Smooth muscle cell (in vitro differentiated cells): ENCODE results near the gene CC2D2A. TPM values are rescaled to one million over a fixed set of nuclear protein-coding genes. Genes with fewer than 3 reads are reported as not detected.

Experiments used
- DNase-seq: peaks from one replicate; lab custom pipeline; 2025; ENCODE audit not compliant: unreplicated experiment; lab: John Stamatoyannopoulos, UW
- H2AFZ ChIP-seq: fragments of 200-600 bp; sonication (generic); 2 replicates; pipeline ENCODE4 v1.6.0; 2016; ENCODE audit warnings: antibody characterized with exemption, low read depth, mild to moderate bottlenecking
- H3F3A ChIP-seq: fragments of 200-600 bp; sonication (generic); 2 replicates; pipeline ENCODE4 v1.6.0; 2017; ENCODE audit warnings: antibody characterized with exemption, low read depth
- H3K27ac ChIP-seq: fragments of 200-600 bp; sonication (generic); 2 replicates; pipeline ENCODE4 v1.5.1; 2016; ENCODE audit warnings: low read depth, mild to moderate bottlenecking
- H3K27me3 ChIP-seq: fragments of 200-600 bp; sonication (generic); 2 replicates; pipeline ENCODE4 v1.6.1; 2016; ENCODE audit warnings: low read depth, mild to moderate bottlenecking
- H3K36me3 ChIP-seq: fragments of 200-600 bp; sonication (generic); 2 replicates; pipeline ENCODE4 v1.5.1; 2016; ENCODE audit warnings: low read depth
- H3K4me1 ChIP-seq: fragments of 200-600 bp; sonication (generic); 2 replicates; pipeline ENCODE4 v1.5.1; 2016; ENCODE audit warnings: low read depth
- H3K4me2 ChIP-seq: fragments of 200-600 bp; sonication (generic); 2 replicates; pipeline ENCODE4 v1.6.0; 2016; ENCODE audit warnings: mild to moderate bottlenecking
- H3K4me3 ChIP-seq: fragments of 200-600 bp; sonication (generic); 2 replicates; pipeline ENCODE4 v1.5.1; 2016; ENCODE audit warnings: mild to moderate bottlenecking
- H3K79me2 ChIP-seq: fragments of 200-600 bp; sonication (generic); 2 replicates; pipeline ENCODE4 v1.6.0; 2016; ENCODE audit warnings: low read depth, mild to moderate bottlenecking
- H3K9ac ChIP-seq: fragments of 200-600 bp; sonication (generic); 2 replicates; pipeline ENCODE4 v1.6.0; 2016; ENCODE audit warnings: low read depth
- H3K9me3 ChIP-seq: fragments of 200-600 bp; sonication (generic); replicated peaks from 2 replicates; pipeline ENCODE4 v1.5.1; 2016; ENCODE audit warnings: low read depth
- H4K20me1 ChIP-seq: fragments of 200-600 bp; sonication (generic); 2 replicates; pipeline ENCODE4 v1.6.0; 2016; ENCODE audit warnings: low read depth
- CTCF ChIP-seq: fragments of 200-600 bp; sonication (generic); IDR thresholded peaks from 2 replicates; pipeline ENCODE4 v1.5.1; 2017; ENCODE audit warnings: borderline replicate concordance, mild to moderate bottlenecking, antibody characterized with exemption; ENCODE audit not compliant: insufficient read depth, poor library complexity, severe bottlenecking
- WGBS: methylation state at CpG from one replicate; pipeline ENCODE4 v1.1.7; 2016; ENCODE audit warnings: low lambda C conversion rate; 5-methylcytosine and 5-hydroxymethylcytosine counted together
- polyA plus RNA-seq: library from polyadenylated mRNA; unstranded; fragments of >200 nt; fragmentation: Nextera tagmentation; extraction: Ambion mirVana; gene quantifications from 2 replicates; pipeline ENCODE4 v1.2.1, GENCODE V29; 2016
- total RNA-seq: library from RNA; depleted of rRNA; stranded (reverse); fragments of >200 nt; gene quantifications from 2 replicates; pipeline ENCODE4 v1.2.3, GENCODE V29; 2014

The CC2D2A gene
- total and polyA plus RNA-seq, 2 experiments from 2014 or later: 12.8 to 15.0 TPM

GRCh38 chr4:15470128-15470475 lies 420 bp downstream of the CC2D2A start:
- Histone ChIP-seq H4K20me1 (no peaks in the 10 kb centered on the region), H3K27ac (peak overlapping the region; percentile 72), H3K79me2 (no peaks in the 10 kb centered on the region), H3K27me3 (no peaks in the 10 kb centered on the region), H2AFZ (peak overlapping the region; percentile 94), H3K36me3 (no peaks in the 10 kb centered on the region), H3K4me1 (peaks cover 6% of the 10 kb centered on the region), H3F3A (no peaks in the 10 kb centered on the region), H3K9me3 (no peaks in the 10 kb centered on the region), H3K4me3 (peak overlapping the region; percentile 69), H3K9ac (peak overlapping the region; percentile 78), H3K4me2 (peak overlapping the region; percentile 91)
- DNase-seq: no peak
- WGBS: 3% methylated on average over 3 of the region's 3 CpGs
- no peak for TF ChIP-seq CTCF

- no peaks in the 10 kb centered on the region for H3K27me3 ChIP-seq
- no peaks in the 10 kb centered on the region for H4K20me1 ChIP-seq
- no peak overlapping the region for H3K9ac ChIP-seq
- no peak overlapping the region for H3K27ac ChIP-seq
- no peak overlapping the region for H3K4me2 ChIP-seq
- peaks cover 8% of the 10 kb centered on the region for H3K4me1 ChIP-seq
- TF ChIP-seq CTCF: no peak
- no peaks in the 10 kb centered on the region for H3K36me3 ChIP-seq
- H3K4me3 ChIP-seq: no peak overlapping the region
- no peaks in the 10 kb centered on the region for H3K79me2 ChIP-seq
- no peak overlapping the region for H2AFZ ChIP-seq
- no peak for DNase-seq
- H3K9me3 ChIP-seq: no peaks in the 10 kb centered on the region
- 71% methylated on average over 5 of the region's 5 CpGs for WGBS
- H3F3A ChIP-seq: no peaks in the 10 kb centered on the region
These were observed 6.7 kb downstream of the CC2D2A start for GRCh38 chr4:15476396-15476795.

- no peak overlapping the region for H3K4me3 ChIP-seq
- H3K4me2 ChIP-seq: no peak overlapping the region
- no peaks in the 10 kb centered on the region for H3K79me2 ChIP-seq
- no peaks in the 10 kb centered on the region for H3F3A ChIP-seq
- no peaks in the 10 kb centered on the region for H4K20me1 ChIP-seq
- no peaks in the 10 kb centered on the region for H3K36me3 ChIP-seq
- H3K9me3 ChIP-seq: no peaks in the 10 kb centered on the region
- H3K9ac ChIP-seq: no peak overlapping the region
- no peaks in the 10 kb centered on the region for H3K27me3 ChIP-seq
- peaks cover 8% of the 10 kb centered on the region for H3K4me1 ChIP-seq
- no peak for TF ChIP-seq CTCF
- 58% methylated on average over 5 of the region's 5 CpGs for WGBS
- no peak overlapping the region for H2AFZ ChIP-seq
- DNase-seq: no peak
- no peak overlapping the region for H3K27ac ChIP-seq
These were observed 9.0 kb downstream of the CC2D2A start for GRCh38 chr4:15478724-15479088.

- H3K9ac ChIP-seq: peak overlapping the region; percentile 80
- WGBS: 4% methylated on average over 11 of the region's 11 CpGs
- peak overlapping the region; percentile 74 for H3K27ac ChIP-seq
These were observed 9.6 kb downstream of the CC2D2A start for GRCh38 chr4:15479089-15479912.

More at GRCh38 chr4:15479089-15479912, 9.6 kb downstream of the CC2D2A start:
- Histone ChIP-seq H3K9me3 (no peaks in the 10 kb centered on the region), H3K27me3 (no peaks in the 10 kb centered on the region), H3K4me3 (peak overlapping the region; percentile 74), H3K4me2 (peak overlapping the region; percentile 89), H3K4me1 (peaks cover 8% of the 10 kb centered on the region), H3F3A (no peaks in the 10 kb centered on the region), H2AFZ (peak overlapping the region; percentile 94), H4K20me1 (no peaks in the 10 kb centered on the region), H3K79me2 (no peaks in the 10 kb centered on the region), H3K36me3 (no peaks in the 10 kb centered on the region)
- peak; percentile 71 for TF ChIP-seq CTCF
- DNase-seq: peak; percentile 42
